ENCODE data around the gene RORC.

Gene RORC

GRCh38 chr1:151847867-151848596 lies 16.4 kb upstream of the RORC start:
- DNase-seq, result no peak

- DNase-seq, result no peak
These were observed 15.2 kb upstream of the RORC start for GRCh38 chr1:151846686-151847237.

GRCh38 chr1:151846062-151846568 lies 14.5 kb upstream of the RORC start:
- DNase-seq, result peak; percentile 9

- no peak for DNase-seq
These were observed 11.8 kb upstream of the RORC start for GRCh38 chr1:151843398-151843797.

- DNase-seq, result no peak
These were observed 9.5 kb upstream of the RORC start for GRCh38 chr1:151841141-151841540.

- DNase-seq, result peak; percentile 42
These were observed 8.8 kb upstream of the RORC start for GRCh38 chr1:151840421-151840820.

GRCh38 chr1:151839457-151840403 lies 8.1 kb upstream of the RORC start, which contains the start of gene C2CD4D:
TSS of gene C2CD4D (minus strand) at chr1:151839820. CDS start at chr1:151838989, 831 bp downstream.
- DNase-seq, result peak; percentile 94

- DNase-seq, result no peak
These were observed 7.4 kb upstream of the RORC start for GRCh38 chr1:151839082-151839412.

GRCh38 chr1:151838222-151839081 lies 6.8 kb upstream of the RORC start:
- DNase-seq, result no peak

- DNase-seq, result no peak
These were observed 6.3 kb upstream of the RORC start for GRCh38 chr1:151837884-151838221.

GRCh38 chr1:151837197-151837596 lies 5.6 kb upstream of the RORC start:
- no peak for DNase-seq

GRCh38 chr1:151835596-151835995 lies 4.0 kb upstream of the RORC start:
- no peak for DNase-seq

GRCh38 chr1:151834239-151834638 lies 2.6 kb upstream of the RORC start:
- no peak for DNase-seq

- no peak for DNase-seq
These were observed 1.7 kb upstream of the RORC start for GRCh38 chr1:151833172-151833900.

- DNase-seq, result peak; percentile 85
These were observed 847 bp upstream of the RORC start for GRCh38 chr1:151832318-151832980.

GRCh38 chr1:151831256-151831591 lies 378 bp downstream of the RORC start:
- DNase-seq, result no peak

GRCh38 chr1:151830055-151830454 lies 1.5 kb downstream of the RORC start:
- no peak for DNase-seq

- DNase-seq, result peak; percentile 74
These were observed 2.1 kb downstream of the RORC start for GRCh38 chr1:151829352-151830046.

- DNase-seq, result peak; percentile 80
These were observed 2.7 kb downstream of the RORC start for GRCh38 chr1:151828921-151829320.

GRCh38 chr1:151827853-151828252 lies 3.7 kb downstream of the RORC start:
- DNase-seq, result no peak

All from NCI-H69 (cell line).